ENCODE measurements around the gene TRAPPC11.
A peak's percentile ranks its signal among the peaks of the same experiment; 100 is the strongest.

The TRAPPC11 gene

DNA sequence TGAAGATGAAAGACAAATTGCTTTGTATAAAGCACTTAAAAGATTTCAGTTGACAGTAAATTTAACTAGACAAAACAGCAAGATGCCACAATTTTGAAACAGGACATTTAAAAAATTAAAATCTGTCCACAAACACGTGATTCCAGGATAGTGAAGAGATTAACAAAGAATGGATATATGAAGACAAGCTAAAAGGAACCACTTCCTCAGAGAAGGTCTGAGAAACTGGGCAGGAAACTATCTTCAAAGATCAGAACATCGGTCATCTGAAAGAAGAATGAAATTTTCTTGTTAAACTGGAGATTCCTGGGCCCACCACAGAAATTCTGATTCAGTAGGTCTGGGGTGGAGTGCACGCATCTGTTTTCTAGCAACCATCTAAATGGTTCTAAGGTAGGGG, 1.5 kb upstream of the TRAPPC11 start:
- Histone ChIP-seq H3K14ac (ENCODE audit: low read length) (no peak overlapping the region), H4K8ac (ENCODE audit: low read depth, low read length) (no peak overlapping the region), H2BK15ac (ENCODE audit: low read length) (no peak overlapping the region), H3K4ac (ENCODE audit: low read length) (no peak overlapping the region), H2AFZ (ENCODE audit: low read length) (no peak overlapping the region), H2BK12ac (ENCODE audit: low read length) (no peak overlapping the region), H3K4me1 (ENCODE audit: control insufficient read depth in 2 of 2, insufficient read depth in 1 of 2, low read depth in 1 of 2, low read length in 2 of 2) (peaks cover 0 to 5% of the 10 kb centered on the region in 2 donors), H2AK5ac (ENCODE audit: low read depth, low read length) (no peak overlapping the region), H3K23ac (ENCODE audit: low read depth, low read length, poor library complexity) (no peak overlapping the region), H3K36me3 (replicated peaks in 1 of 2; ENCODE audit: control insufficient read depth in 2 of 2, insufficient read depth in 2 of 2, low read length in 2 of 2) (peaks cover 0 to 38% of the 10 kb centered on the region in 2 donors), H3K4me3 (ENCODE audit: low read length in 2 of 2) (peak overlapping the region in 1 of 2 donors; percentile 83), H2BK5ac (ENCODE audit: low read length) (no peak overlapping the region), H3K27ac (replicated peaks; ENCODE audit: low read length) (no peak overlapping the region), H3K9me3 (replicated peaks in 1 of 2; ENCODE audit: control insufficient read depth in 2 of 2, insufficient read depth in 1 of 2, low read depth in 1 of 2, low read length in 2 of 2) (no peaks in the 10 kb centered on the region), H3K79me1 (ENCODE audit: low read depth, low read length) (peaks cover 2% of the 10 kb centered on the region), H3K27me3 (ENCODE audit: control insufficient read depth in 3 of 3, insufficient read depth in 3 of 3, low read depth in 1 of 3, low read length in 3 of 3) (no peaks in the 10 kb centered on the region), H3K9ac (ENCODE audit: low read depth, low read length, poor library complexity) (no peak overlapping the region), H2BK120ac (ENCODE audit: low read depth, low read length) (no peak overlapping the region), H3K4me2 (ENCODE audit: insufficient read depth, low read length, poor library complexity, severe bottlenecking) (no peak overlapping the region), H3K18ac (ENCODE audit: low read length) (no peak overlapping the region), H4K91ac (ENCODE audit: low read depth, low read length, poor library complexity) (no peak overlapping the region)
- DNase-seq (ENCODE audit: low spot score), result no peak
- no CpG with 5 or more reads among the region's 3 CpGs for WGBS, 2 donors (ENCODE audit: extremely low coverage in 2 of 2, insufficient read length in 2 of 2, insufficient replicate concordance in 1 of 2)

DNA sequence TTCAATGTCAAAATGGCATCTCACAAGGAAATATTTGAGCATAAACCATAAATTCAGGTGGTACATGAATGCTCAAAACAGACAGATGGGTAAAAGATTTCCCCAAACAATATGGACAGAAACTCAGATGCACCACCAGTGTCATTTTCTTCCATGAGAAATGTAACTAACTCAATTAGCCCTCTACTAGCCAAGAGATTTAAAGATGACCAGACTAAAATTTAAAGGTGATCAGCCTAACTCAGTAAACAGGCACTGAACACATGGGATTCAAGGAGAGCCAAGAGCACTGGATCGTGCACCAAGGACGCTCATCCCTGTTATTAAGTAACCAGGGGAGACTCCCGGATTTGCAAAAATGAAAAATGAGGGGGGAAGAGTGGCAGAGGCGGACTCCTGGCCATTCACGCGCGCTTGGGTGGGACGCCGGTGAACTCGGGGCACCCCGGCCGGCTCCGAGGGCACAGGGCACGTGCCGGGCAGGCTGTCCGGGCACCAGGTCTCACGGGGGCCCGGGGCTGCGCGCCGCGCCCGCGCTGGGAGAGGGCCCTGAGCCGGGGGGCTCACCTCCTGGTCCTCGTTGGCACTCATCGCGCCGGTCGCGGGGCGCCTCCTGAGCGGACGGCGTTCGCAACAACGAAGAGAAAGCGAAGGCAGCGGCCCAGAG, 598 bp upstream of the TRAPPC11 start:
- H2BK120ac ChIP-seq (ENCODE audit: low read depth, low read length), result no peak overlapping the region
- peaks cover 0 to 37% of the 10 kb centered on the region in 2 donors for H3K36me3 ChIP-seq (replicated peaks in 1 of 2; ENCODE audit: control insufficient read depth in 2 of 2, insufficient read depth in 2 of 2, low read length in 2 of 2)
- H2BK15ac ChIP-seq (ENCODE audit: low read length), result no peak overlapping the region
- no peak overlapping the region for H3K18ac ChIP-seq (ENCODE audit: low read length)
- H2AFZ ChIP-seq (ENCODE audit: low read length), result peak overlapping the region; percentile 88
- WGBS, 2 donors (ENCODE audit: extremely low coverage in 2 of 2, insufficient read length in 2 of 2, insufficient replicate concordance in 1 of 2), result no CpG with 5 or more reads among the region's 39 CpGs
- H3K27ac ChIP-seq (replicated peaks; ENCODE audit: low read length), result no peak overlapping the region
- H3K14ac ChIP-seq (ENCODE audit: low read length), result no peak overlapping the region
- H3K27me3 ChIP-seq (ENCODE audit: control insufficient read depth in 3 of 3, insufficient read depth in 3 of 3, low read depth in 1 of 3, low read length in 3 of 3), result no peaks in the 10 kb centered on the region
- DNase-seq (ENCODE audit: low spot score), result no peak
- no peaks in the 10 kb centered on the region for H3K9me3 ChIP-seq (replicated peaks in 1 of 2; ENCODE audit: control insufficient read depth in 2 of 2, insufficient read depth in 1 of 2, low read depth in 1 of 2, low read length in 2 of 2)
- peak overlapping the region; percentile 88 for H3K9ac ChIP-seq (ENCODE audit: low read depth, low read length, poor library complexity)
- no peak overlapping the region for H4K91ac ChIP-seq (ENCODE audit: low read depth, low read length, poor library complexity)
- H3K79me1 ChIP-seq (ENCODE audit: low read depth, low read length), result peaks cover 2% of the 10 kb centered on the region
- H2BK5ac ChIP-seq (ENCODE audit: low read length), result no peak overlapping the region
- peak overlapping the region; percentile 83 to 89 for H3K4me3 ChIP-seq (ENCODE audit: low read length in 2 of 2)
- H2BK12ac ChIP-seq (ENCODE audit: low read length), result no peak overlapping the region
- peak overlapping the region; percentile 56 for H3K4me2 ChIP-seq (ENCODE audit: insufficient read depth, low read length, poor library complexity, severe bottlenecking)
- no peak overlapping the region for H4K8ac ChIP-seq (ENCODE audit: low read depth, low read length)
- no peak overlapping the region for H2AK5ac ChIP-seq (ENCODE audit: low read depth, low read length)
- H3K4ac ChIP-seq (ENCODE audit: low read length), result no peak overlapping the region
- peaks cover 0 to 5% of the 10 kb centered on the region in 2 donors for H3K4me1 ChIP-seq (ENCODE audit: control insufficient read depth in 2 of 2, insufficient read depth in 1 of 2, low read depth in 1 of 2, low read length in 2 of 2)
- no peak overlapping the region for H3K23ac ChIP-seq (ENCODE audit: low read depth, low read length, poor library complexity)

DNA sequence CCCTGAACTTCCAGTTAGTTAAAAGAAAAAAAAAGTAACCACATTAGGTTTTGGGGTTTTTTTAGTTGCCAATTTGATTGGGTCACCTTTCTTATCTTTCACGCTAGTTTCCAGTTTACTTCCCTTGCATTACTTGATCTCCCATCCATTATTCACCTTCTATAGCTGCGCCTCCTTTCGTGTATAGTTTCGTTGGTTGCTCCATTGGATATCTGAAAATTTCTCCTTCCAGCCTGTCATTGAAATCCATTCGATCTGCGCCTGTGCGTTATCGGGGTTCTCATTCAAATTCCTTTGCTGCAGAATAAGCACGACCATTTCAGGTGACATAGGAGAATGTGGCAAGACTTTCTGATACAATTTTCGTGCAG, 764 bp downstream of the TRAPPC11 start:
- H3K18ac ChIP-seq (ENCODE audit: low read length), result no peak overlapping the region
- no peak for DNase-seq (ENCODE audit: low spot score)
- H2BK12ac ChIP-seq (ENCODE audit: low read length), result no peak overlapping the region
- no peak overlapping the region for H3K4ac ChIP-seq (ENCODE audit: low read length)
- H3K4me2 ChIP-seq (ENCODE audit: insufficient read depth, low read length, poor library complexity, severe bottlenecking), result peak overlapping the region; percentile 53
- H3K79me1 ChIP-seq (ENCODE audit: low read depth, low read length), result peaks cover 2% of the 10 kb centered on the region
- no peak overlapping the region for H3K9ac ChIP-seq (ENCODE audit: low read depth, low read length, poor library complexity)
- no peak overlapping the region for H3K14ac ChIP-seq (ENCODE audit: low read length)
- H3K9me3 ChIP-seq (replicated peaks in 1 of 2; ENCODE audit: control insufficient read depth in 2 of 2, insufficient read depth in 1 of 2, low read depth in 1 of 2, low read length in 2 of 2), result no peaks in the 10 kb centered on the region
- H2BK15ac ChIP-seq (ENCODE audit: low read length), result no peak overlapping the region
- H2AK5ac ChIP-seq (ENCODE audit: low read depth, low read length), result no peak overlapping the region
- H2BK120ac ChIP-seq (ENCODE audit: low read depth, low read length), result no peak overlapping the region
- peak overlapping the region; percentile 88 for H2AFZ ChIP-seq (ENCODE audit: low read length)
- H2BK5ac ChIP-seq (ENCODE audit: low read length), result no peak overlapping the region
- no peak overlapping the region for H4K91ac ChIP-seq (ENCODE audit: low read depth, low read length, poor library complexity)
- H3K23ac ChIP-seq (ENCODE audit: low read depth, low read length, poor library complexity), result no peak overlapping the region
- peaks cover 0 to 5% of the 10 kb centered on the region in 2 donors for H3K4me1 ChIP-seq (ENCODE audit: control insufficient read depth in 2 of 2, insufficient read depth in 1 of 2, low read depth in 1 of 2, low read length in 2 of 2)
- no peaks in the 10 kb centered on the region for H3K27me3 ChIP-seq (ENCODE audit: control insufficient read depth in 3 of 3, insufficient read depth in 3 of 3, low read depth in 1 of 3, low read length in 3 of 3)
- H4K8ac ChIP-seq (ENCODE audit: low read depth, low read length), result no peak overlapping the region
- no peak overlapping the region for H3K27ac ChIP-seq (replicated peaks; ENCODE audit: low read length)
- H3K4me3 ChIP-seq (ENCODE audit: low read length in 2 of 2), result peak overlapping the region; percentile 81 to 83
- peaks cover 2 to 38% of the 10 kb centered on the region in 2 donors for H3K36me3 ChIP-seq (replicated peaks in 1 of 2; ENCODE audit: control insufficient read depth in 2 of 2, insufficient read depth in 2 of 2, low read length in 2 of 2)
- whole genome bisulfite sequencing, 2 donors (ENCODE audit: extremely low coverage in 2 of 2, insufficient read length in 2 of 2, insufficient replicate concordance in 1 of 2), result no CpG with 5 or more reads among the region's 10 CpGs

DNA sequence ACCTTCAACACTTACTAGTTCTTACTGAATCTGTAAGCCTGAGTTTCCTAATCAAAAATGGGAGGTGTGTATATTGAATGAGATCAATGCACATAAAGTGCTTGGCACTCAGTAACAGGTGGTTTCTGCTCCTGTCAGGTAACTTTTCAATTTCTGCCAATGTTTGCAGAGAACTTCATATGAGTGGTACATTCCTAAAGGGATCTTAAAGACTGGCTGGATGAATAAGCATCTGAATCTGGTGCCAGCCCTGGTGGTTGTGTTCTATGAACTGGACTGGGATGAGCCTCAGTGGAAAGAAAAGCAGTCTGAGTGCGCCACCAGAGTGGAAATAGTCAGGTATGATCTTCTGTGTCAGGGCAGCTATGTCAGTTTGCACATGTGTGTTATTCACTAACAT, 7.0 kb downstream of the TRAPPC11 start:
- DNase-seq (ENCODE audit: low spot score), result no peak
- Histone ChIP-seq H3K27me3 (ENCODE audit: control insufficient read depth in 3 of 3, insufficient read depth in 3 of 3, low read depth in 1 of 3, low read length in 3 of 3) (no peaks in the 10 kb centered on the region), H3K36me3 (replicated peaks in 1 of 2; ENCODE audit: control insufficient read depth in 2 of 2, insufficient read depth in 2 of 2, low read length in 2 of 2) (peaks cover 20 to 81% of the 10 kb centered on the region in 2 donors), H3K4me2 (ENCODE audit: insufficient read depth, low read length, poor library complexity, severe bottlenecking) (no peak overlapping the region), H3K18ac (ENCODE audit: low read length) (no peak overlapping the region), H3K23ac (ENCODE audit: low read depth, low read length, poor library complexity) (no peak overlapping the region), H2AFZ (ENCODE audit: low read length) (no peak overlapping the region), H2AK5ac (ENCODE audit: low read depth, low read length) (no peak overlapping the region), H2BK15ac (ENCODE audit: low read length) (no peak overlapping the region), H2BK12ac (ENCODE audit: low read length) (no peak overlapping the region), H3K79me1 (ENCODE audit: low read depth, low read length) (no peaks in the 10 kb centered on the region), H2BK5ac (ENCODE audit: low read length) (no peak overlapping the region), H4K91ac (ENCODE audit: low read depth, low read length, poor library complexity) (no peak overlapping the region), H4K8ac (ENCODE audit: low read depth, low read length) (no peak overlapping the region), H3K4me1 (ENCODE audit: control insufficient read depth in 2 of 2, insufficient read depth in 1 of 2, low read depth in 1 of 2, low read length in 2 of 2) (no peaks in the 10 kb centered on the region), H2BK120ac (ENCODE audit: low read depth, low read length) (no peak overlapping the region), H3K9me3 (replicated peaks in 1 of 2; ENCODE audit: control insufficient read depth in 2 of 2, insufficient read depth in 1 of 2, low read depth in 1 of 2, low read length in 2 of 2) (no peaks in the 10 kb centered on the region), H3K27ac (replicated peaks; ENCODE audit: low read length) (no peak overlapping the region), H3K14ac (ENCODE audit: low read length) (no peak overlapping the region), H3K4ac (ENCODE audit: low read length) (no peak overlapping the region), H3K4me3 (ENCODE audit: low read length in 2 of 2) (no peak overlapping the region), H3K9ac (ENCODE audit: low read depth, low read length, poor library complexity) (no peak overlapping the region)
- WGBS, 2 donors (ENCODE audit: extremely low coverage in 2 of 2, insufficient read length in 2 of 2, insufficient replicate concordance in 1 of 2), result no CpG with 5 or more reads among the region's 1 CpG

Data from neuronal stem cell (in vitro differentiated cells).